NCI-H1417 treated with DMSO at 0.1 percent for 48 hours (cell line): ENCODE results near the gene ARHGAP33.

Source experiments
- DNase-seq: peaks from one replicate; lab custom pipeline; 2025; lab: John Stamatoyannopoulos, UW

Gene ARHGAP33, protein sequence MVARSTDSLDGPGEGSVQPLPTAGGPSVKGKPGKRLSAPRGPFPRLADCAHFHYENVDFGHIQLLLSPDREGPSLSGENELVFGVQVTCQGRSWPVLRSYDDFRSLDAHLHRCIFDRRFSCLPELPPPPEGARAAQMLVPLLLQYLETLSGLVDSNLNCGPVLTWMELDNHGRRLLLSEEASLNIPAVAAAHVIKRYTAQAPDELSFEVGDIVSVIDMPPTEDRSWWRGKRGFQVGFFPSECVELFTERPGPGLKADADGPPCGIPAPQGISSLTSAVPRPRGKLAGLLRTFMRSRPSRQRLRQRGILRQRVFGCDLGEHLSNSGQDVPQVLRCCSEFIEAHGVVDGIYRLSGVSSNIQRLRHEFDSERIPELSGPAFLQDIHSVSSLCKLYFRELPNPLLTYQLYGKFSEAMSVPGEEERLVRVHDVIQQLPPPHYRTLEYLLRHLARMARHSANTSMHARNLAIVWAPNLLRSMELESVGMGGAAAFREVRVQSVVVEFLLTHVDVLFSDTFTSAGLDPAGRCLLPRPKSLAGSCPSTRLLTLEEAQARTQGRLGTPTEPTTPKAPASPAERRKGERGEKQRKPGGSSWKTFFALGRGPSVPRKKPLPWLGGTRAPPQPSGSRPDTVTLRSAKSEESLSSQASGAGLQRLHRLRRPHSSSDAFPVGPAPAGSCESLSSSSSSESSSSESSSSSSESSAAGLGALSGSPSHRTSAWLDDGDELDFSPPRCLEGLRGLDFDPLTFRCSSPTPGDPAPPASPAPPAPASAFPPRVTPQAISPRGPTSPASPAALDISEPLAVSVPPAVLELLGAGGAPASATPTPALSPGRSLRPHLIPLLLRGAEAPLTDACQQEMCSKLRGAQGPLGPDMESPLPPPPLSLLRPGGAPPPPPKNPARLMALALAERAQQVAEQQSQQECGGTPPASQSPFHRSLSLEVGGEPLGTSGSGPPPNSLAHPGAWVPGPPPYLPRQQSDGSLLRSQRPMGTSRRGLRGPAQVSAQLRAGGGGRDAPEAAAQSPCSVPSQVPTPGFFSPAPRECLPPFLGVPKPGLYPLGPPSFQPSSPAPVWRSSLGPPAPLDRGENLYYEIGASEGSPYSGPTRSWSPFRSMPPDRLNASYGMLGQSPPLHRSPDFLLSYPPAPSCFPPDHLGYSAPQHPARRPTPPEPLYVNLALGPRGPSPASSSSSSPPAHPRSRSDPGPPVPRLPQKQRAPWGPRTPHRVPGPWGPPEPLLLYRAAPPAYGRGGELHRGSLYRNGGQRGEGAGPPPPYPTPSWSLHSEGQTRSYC

GRCh38 chr19:35775298-35776101 lies at the start of gene ARHGAP33:
Gene ARHGAP33, plus strand, starts transcription at chr19:35775564. Its CDS starts 95 bp downstream, at chr19:35775659.
- DNase-seq, result peak; percentile 80

GRCh38 chr19:35727053-35727955 lies 48.1 kb upstream of the ARHGAP33 start:
- DNase-seq, result no peak

- no peak for DNase-seq
These were observed 47.2 kb upstream of the ARHGAP33 start for GRCh38 chr19:35727956-35728706.

DNA sequence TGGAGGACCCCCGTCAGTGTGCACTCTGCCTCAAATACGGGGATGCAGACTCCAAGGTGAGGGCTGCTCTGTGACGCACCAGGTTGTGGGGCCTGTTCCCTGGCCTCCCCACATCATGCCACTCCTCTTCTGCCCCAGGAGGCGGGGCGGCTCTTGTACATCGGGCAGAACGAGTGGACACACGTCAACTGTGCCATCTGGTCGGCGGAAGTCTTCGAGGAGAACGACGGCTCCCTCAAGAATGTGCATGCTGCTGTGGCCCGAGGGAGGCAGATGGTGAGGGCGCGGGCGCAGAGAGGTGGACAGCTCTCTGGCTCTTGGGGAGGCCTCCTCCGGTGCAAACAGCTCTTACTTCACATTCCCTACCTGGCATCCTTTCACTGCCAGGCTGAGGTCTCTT lies 46.3 kb upstream of the ARHGAP33 start:
- DNase-seq, result no peak

- no peak for DNase-seq
These were observed 45.6 kb upstream of the ARHGAP33 start for GRCh38 chr19:35729763-35730162.

GRCh38 chr19:35730326-35730725 lies 45.0 kb upstream of the ARHGAP33 start:
- DNase-seq, result no peak

GRCh38 chr19:35731353-35731752 lies 44.0 kb upstream of the ARHGAP33 start:
- no peak for DNase-seq

DNA sequence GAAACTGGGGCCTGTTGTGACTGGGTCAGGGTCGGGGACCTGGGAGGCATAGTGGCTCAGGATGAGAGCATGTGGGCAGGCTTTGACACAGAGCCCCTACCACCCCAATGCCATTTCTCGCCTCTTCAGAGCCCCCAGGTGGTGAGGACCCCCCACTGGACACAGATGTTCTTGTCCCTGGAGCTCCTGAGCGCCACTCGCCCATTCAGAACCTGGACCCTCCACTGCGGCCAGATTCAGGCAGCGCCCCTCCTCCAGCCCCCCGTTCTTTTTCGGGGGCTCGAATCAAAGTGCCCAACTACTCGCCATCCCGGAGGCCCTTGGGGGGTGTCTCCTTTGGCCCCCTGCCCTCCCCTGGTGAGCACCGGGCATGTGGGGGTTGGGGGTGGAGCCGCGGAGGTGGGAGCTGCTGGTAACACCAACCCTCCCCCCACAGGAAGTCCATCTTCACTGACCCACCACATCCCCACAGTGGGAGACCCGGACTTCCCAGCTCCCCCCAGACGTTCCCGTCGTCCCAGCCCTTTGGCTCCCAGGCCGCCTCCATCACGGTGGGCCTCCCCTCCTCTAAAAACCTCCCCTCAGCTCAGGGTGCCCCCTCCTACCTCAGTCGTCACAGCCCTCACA lies 43.5 kb upstream of the ARHGAP33 start:
- no peak for DNase-seq

DNA sequence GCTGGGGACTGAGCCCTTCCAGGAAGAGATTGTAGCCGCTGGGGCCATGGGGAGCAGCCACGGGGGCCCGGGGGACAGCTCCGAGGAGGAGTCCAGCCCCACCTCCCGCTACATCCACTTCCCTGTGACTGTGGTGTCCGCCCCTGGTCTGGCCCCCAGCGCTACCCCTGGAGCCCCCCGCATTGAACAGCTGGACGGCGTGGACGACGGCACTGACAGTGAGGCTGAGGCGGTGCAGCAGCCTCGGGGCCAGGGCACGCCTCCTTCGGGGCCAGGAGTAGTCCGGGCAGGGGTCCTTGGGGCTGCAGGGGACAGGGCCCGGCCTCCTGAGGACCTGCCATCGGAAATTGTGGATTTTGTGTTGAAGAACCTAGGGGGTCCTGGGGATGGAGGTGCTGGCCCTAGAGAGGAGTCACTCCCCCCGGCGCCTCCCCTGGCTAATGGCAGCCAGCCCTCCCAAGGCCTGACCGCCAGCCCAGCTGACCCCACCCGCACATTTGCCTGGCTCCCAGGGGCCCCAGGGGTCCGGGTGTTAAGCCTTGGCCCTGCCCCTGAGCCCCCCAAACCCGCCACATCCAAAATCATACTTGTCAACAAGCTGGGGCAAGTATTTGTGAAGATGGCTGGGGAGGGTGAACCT lies 42.7 kb upstream of the ARHGAP33 start:
- DNase-seq, result no peak

DNA sequence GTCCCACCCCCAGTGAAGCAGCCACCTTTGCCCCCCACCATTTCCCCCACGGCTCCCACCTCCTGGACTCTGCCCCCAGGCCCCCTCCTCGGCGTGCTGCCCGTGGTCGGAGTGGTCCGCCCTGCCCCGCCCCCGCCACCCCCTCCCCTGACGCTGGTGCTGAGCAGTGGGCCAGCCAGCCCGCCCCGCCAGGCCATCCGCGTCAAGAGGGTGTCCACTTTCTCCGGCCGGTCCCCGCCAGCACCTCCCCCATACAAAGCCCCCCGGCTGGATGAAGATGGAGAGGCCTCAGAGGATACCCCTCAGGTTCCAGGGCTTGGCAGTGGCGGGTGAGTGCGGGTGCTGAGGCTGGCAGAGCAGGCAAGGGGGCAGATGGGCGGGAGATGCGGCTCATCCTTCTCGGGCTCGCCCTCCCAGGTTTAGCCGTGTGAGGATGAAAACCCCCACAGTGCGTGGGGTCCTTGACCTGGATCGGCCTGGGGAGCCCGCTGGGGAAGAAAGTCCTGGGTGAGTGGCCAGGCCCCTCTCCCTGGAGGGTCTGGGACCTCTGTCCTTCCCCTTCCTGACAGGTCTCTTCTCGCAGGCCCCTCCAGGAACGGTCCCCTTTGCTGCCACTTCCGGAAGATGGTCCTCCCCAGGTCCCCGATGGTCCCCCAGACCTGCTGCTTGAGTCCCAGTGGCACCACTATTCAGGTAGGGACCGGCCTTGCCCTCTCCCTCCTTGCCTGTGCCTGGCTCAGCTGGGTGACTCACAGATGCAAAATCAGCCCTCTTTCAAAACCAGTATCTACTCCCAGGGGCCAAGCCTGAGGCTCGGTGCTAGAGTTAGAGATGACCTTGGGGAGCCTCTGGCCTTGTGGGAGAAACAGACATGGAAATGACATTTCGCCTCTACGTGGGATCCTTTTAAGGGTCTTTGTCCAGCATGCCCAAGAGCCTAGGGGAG lies 41.9 kb upstream of the ARHGAP33 start:
- DNase-seq, result no peak

DNA sequence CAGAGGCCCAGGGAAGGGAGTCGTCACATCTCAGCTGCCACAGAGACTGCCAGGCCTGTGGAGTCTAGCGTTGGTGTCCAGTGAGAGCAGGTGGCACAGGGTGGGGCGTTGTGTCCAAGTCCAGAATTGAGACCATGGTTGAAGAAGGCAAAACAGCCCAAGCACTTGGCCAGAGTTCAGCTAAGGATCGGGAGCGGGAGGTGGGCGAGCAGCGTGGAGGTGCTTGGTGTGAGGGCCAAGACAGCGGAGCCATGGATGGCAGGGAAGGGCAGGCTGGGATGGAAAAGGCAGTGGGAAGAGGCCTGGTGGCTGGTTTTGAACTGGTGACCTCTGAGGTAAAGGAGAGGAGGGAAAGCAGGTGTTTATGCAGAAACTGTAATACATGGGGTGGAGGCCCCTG lies 41.1 kb upstream of the ARHGAP33 start:
- DNase-seq, result no peak

- DNase-seq, result no peak
These were observed 40.5 kb upstream of the ARHGAP33 start for GRCh38 chr19:35734889-35735288.

- DNase-seq, result no peak
These were observed 38.2 kb upstream of the ARHGAP33 start for GRCh38 chr19:35736913-35737886.

GRCh38 chr19:35738021-35738886 lies 37.1 kb upstream of the ARHGAP33 start:
- no peak for DNase-seq

DNA sequence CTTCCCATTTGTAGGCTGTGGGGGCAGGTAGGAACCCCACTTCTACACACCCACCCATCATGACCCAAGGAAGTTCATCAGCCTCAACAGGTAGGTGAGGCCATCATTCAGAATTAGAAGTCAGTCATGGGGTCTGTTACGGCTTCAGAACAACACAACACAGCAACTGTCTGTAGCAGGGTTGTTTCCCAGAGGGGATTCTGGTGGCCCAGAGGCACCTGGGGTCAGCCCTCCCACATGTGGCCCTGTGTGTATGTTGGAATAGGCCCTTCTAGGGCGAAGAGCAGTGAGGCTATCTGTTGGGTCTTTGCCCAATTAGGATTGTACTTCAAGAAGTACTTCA lies 36.5 kb upstream of the ARHGAP33 start:
- no peak for DNase-seq
